ENCODE measurements around the gene BANP.
"Not testable (repeated sequence)": the region's sequence is repeated elsewhere in the genome, so short reads cannot be mapped to it uniquely, and the experiment has no call there.

BANP gene

GRCh38 chr16:88047462-88047861 lies 96.2 kb downstream of the BANP start:
- no peak for DNase-seq (ENCODE audit: low read depth in 2 of 2)

GRCh38 chr16:88048985-88049384 lies 97.8 kb downstream of the BANP start:
- DNase-seq (ENCODE audit: low read depth in 2 of 2): no peak

- DNase-seq (ENCODE audit: low read depth in 2 of 2): no peak
These were observed 98.6 kb downstream of the BANP start for GRCh38 chr16:88049561-88050545.

- DNase-seq (ENCODE audit: low read depth in 2 of 2): no peak
These were observed 99.9 kb downstream of the BANP start for GRCh38 chr16:88050952-88051660.

GRCh38 chr16:88052661-88053060 lies 101.4 kb downstream of the BANP start:
- DNase-seq (ENCODE audit: low read depth in 2 of 2): no peak

GRCh38 chr16:88053479-88053878 lies 102.2 kb downstream of the BANP start:
- DNase-seq (ENCODE audit: low read depth in 2 of 2): not testable (repeated sequence)

- DNase-seq (ENCODE audit: low read depth in 2 of 2): no peak
These were observed 104.1 kb downstream of the BANP start for GRCh38 chr16:88055356-88055755.

GRCh38 chr16:88056212-88056611 lies 105.0 kb downstream of the BANP start:
- DNase-seq (ENCODE audit: low read depth in 2 of 2): no peak

GRCh38 chr16:88057656-88058055 lies 106.4 kb downstream of the BANP start:
- DNase-seq (ENCODE audit: low read depth in 2 of 2): no peak

GRCh38 chr16:88058136-88058535 lies 106.9 kb downstream of the BANP start:
- no peak for DNase-seq (ENCODE audit: low read depth in 2 of 2)

GRCh38 chr16:88058817-88059216 lies 107.6 kb downstream of the BANP start:
- DNase-seq (ENCODE audit: low read depth in 2 of 2): no peak

GRCh38 chr16:88059701-88060386 lies 108.6 kb downstream of the BANP start:
- no peak for DNase-seq (ENCODE audit: low read depth in 2 of 2)

- no peak for DNase-seq (ENCODE audit: low read depth in 2 of 2)
These were observed 109.4 kb downstream of the BANP start for GRCh38 chr16:88060524-88061219.

GRCh38 chr16:88061346-88062110 lies 110.3 kb downstream of the BANP start:
- DNase-seq (ENCODE audit: low read depth in 2 of 2): no peak

- DNase-seq (ENCODE audit: low read depth in 2 of 2): no peak
These were observed 111.3 kb downstream of the BANP start for GRCh38 chr16:88062341-88063210.

- no peak for DNase-seq (ENCODE audit: low read depth in 2 of 2)
These were observed 112.1 kb downstream of the BANP start for GRCh38 chr16:88063211-88063773.

GRCh38 chr16:88064011-88064888 lies 113.0 kb downstream of the BANP start:
- DNase-seq (ENCODE audit: low read depth in 2 of 2): no peak

GRCh38 chr16:88064889-88065746 lies 113.9 kb downstream of the BANP start:
- DNase-seq (ENCODE audit: low read depth in 2 of 2): no peak

All from stimulated activated CD8-positive, alpha-beta memory T cell treated with anti-CD3 and anti-CD28 coated beads, Interleukin-7, amount 100 ng/mL, for 4 hours (primary cell).